Right cardiac atrium (tissue), 5 donors: ENCODE data around the gene A4GALT. TPM values are rescaled to one million over a fixed set of nuclear protein-coding genes. Genes with fewer than 3 reads are reported as not detected.

Experiments used
- ATAC-seq, 2 donors: fragments of 200-7000 bp; cut with Tn5 transposase; one replicate each; pipeline versions ENCODE4 v1.8.0 to v1.9.1; 2020; ENCODE audit warnings: moderate library complexity in 2 of 2, mild to moderate bottlenecking in 1 of 2
- DNase-seq, 3 donors: peaks; one replicate each; pipeline ENCODE4 v3.0.0-alpha.2; 2020
- H3K27ac ChIP-seq: one replicate; pipeline ENCODE4 v1.5.1; 2013; ENCODE audit warnings: mild to moderate bottlenecking, low read length, control low read depth, moderate library complexity
- H3K27me3 ChIP-seq: one replicate; pipeline ENCODE4 v1.6.1; 2013; ENCODE audit not compliant: control insufficient read depth, insufficient read depth
- H3K4me1 ChIP-seq: one replicate; pipeline ENCODE4 v1.6.1; 2013; ENCODE audit warnings: low read length; ENCODE audit not compliant: control insufficient read depth, insufficient read depth
- H3K4me3 ChIP-seq: one replicate; pipeline ENCODE4 v1.5.1; 2013; ENCODE audit warnings: low read length, control low read depth
- H3K9me3 ChIP-seq: one replicate; pipeline ENCODE4 v1.6.1; 2013; ENCODE audit warnings: low read length; ENCODE audit not compliant: control insufficient read depth
- WGBS: extraction: QIAGEN DNeasy Blood & Tissue Kit; methylation state at CpG from one replicate; pipeline ENCODE4 v1.1.7; 2013; 5-methylcytosine and 5-hydroxymethylcytosine counted together
- intact Hi-C, 4 donors: fragments of 100-400 bp; cut with DNase I; formaldehyde crosslinking; loops; one replicate each; pipeline versions ENCODE4 v1.11.0 to v1.14.0; 2022 to 2023
- polyA plus RNA-seq: library from polyadenylated mRNA; stranded (reverse); fragments of 200-250 nt; gene quantifications from one replicate; pipeline ENCODE4 v1.2.3, GENCODE V29; 2013
- total RNA-seq, 4 donors: library from RNA; stranded (reverse); fragmentation: NEBNext Ultra II Directional; extraction: Animal tissue kit (Norgen Biotek cat#: 25700); gene quantifications; one replicate each; pipeline ENCODE4 v1.2.1, GENCODE V29; 2021
- donor health status: healthy with polysubstance abuse.
- donor health status: DM: no; HTN: yes; CAD: no.
- donor health status: DM: no; HTN: no; CAD: no.
- donor health status: DM: no; HTN: yes; CAD: no; lungs with severe emphysema.
- donor health status: DM: yes; HTN: yes; CAD: no.

A4GALT gene
- total and polyA plus RNA-seq, 5 donors = 66.3 to 103 (median 85.5) TPM

DNA sequence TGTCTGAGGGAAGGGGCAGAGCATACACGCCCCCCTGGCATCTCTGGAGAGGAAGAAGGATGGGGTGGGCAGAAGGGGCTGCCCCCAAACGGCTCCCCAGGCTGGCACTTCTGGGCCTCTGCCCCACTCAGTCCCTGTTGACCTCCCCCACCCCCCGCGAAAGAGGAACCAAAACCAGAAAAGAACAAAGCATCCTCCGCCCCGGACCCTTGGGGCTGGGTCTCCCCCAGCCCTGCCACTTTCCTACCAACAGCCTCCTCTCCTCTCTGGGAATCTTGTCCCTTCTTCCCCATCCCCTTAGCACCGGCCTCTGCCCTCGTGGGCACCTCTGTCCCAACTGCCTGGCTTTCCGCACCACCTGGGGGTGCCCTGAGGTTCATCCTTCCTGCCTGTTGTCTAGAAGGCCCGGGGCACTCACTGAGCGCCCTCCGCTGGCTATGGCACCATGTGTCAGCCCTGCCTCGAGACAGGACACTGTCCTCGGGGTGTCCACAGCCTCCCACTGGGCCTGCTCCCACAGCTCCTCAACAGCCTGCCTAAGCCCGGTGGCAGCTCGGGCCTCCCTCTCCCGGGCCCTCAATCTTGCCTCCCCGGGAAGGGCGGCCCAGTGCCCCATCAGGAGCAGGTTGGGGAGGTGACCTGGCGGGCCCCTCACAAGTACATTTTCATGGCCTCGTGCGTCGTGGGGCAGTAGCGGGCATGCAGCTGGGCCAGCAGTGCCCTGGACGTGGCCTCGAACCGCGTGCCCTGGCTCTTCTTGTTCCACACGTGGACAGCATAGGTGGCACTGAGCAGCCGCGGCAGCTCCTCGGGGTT is 28.2 kb downstream of the A4GALT start:
- DNase-seq = peak in 2 of 3 donors; percentile 42 to 53
- ATAC-seq = no peak
- no peaks in the 10 kb centered on the region for H3K27me3 ChIP-seq
- no peaks in the 10 kb centered on the region for H3K9me3 ChIP-seq
- WGBS = 90% methylated on average over 32 of the region's 32 CpGs
- no peak overlapping the region for H3K27ac ChIP-seq
- H3K4me1 ChIP-seq = peaks cover 21% of the 10 kb centered on the region
- intact Hi-C loops = no loop called here
- no peak overlapping the region for H3K4me3 ChIP-seq

DNA sequence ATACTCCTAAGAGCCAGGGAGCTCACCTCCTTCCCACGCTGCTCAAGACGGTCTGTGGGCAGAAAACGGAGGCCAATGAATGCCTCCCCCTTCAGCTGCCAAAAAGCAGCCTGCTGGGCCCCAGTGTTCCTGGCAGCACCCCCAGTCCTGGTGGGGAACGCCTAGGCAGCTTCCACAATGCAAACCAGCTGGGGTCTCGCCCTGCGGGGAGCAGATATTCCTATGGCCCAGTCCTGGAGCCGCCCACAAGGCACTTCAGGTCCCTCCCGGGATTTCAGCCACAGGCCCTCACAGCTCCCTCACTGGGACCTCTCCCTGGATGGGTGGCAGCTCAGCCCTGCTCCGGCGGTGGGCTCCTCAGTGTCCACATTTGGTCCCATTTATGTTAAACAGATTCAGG is 29.2 kb downstream of the A4GALT start:
- H3K4me1 ChIP-seq = peaks cover 25% of the 10 kb centered on the region
- ATAC-seq = no peak
- peak overlapping the region; percentile 0 for H3K27ac ChIP-seq
- WGBS = 77% methylated on average over 10 of the region's 10 CpGs
- peak in 2 of 3 donors; percentile 42 to 61 for DNase-seq
- H3K9me3 ChIP-seq = no peaks in the 10 kb centered on the region
- no peaks in the 10 kb centered on the region for H3K27me3 ChIP-seq
- no peak overlapping the region for H3K4me3 ChIP-seq
- intact Hi-C loops = no loop called here

GRCh38 chr22:42688241-42689211 is 32.1 kb downstream of the A4GALT start:
- Histone ChIP-seq H3K4me1 (peaks cover 38% of the 10 kb centered on the region), H3K4me3 (no peak overlapping the region), H3K27me3 (no peaks in the 10 kb centered on the region), H3K9me3 (no peaks in the 10 kb centered on the region), H3K27ac (peak overlapping the region; percentile 97)
- intact Hi-C loops = loop anchor here in 1 of 4 donors (5.0 kb wide), 1 partner anchor 34 kb away; the partner anchor contains the start of gene A4GALT
- WGBS = 19% methylated on average over 25 of the region's 25 CpGs
- peak; percentile 85 to 87 for ATAC-seq
- DNase-seq = peak; percentile 92 to 96 (median 94)

- H3K9me3 ChIP-seq = no peaks in the 10 kb centered on the region
- H3K27me3 ChIP-seq = no peaks in the 10 kb centered on the region
- 88% methylated on average over 14 of the region's 14 CpGs for WGBS
- DNase-seq = peak in 2 of 3 donors; percentile 58 to 63
- no peak for ATAC-seq
- H3K4me1 ChIP-seq = peaks cover 41% of the 10 kb centered on the region
- intact Hi-C loops = loop anchor here in 1 of 4 donors (5.0 kb wide), 1 partner anchor 35 kb away; the partner anchor contains the start of gene A4GALT
- H3K27ac ChIP-seq = peak overlapping the region; percentile 83
- H3K4me3 ChIP-seq = no peak overlapping the region
These were observed 33.7 kb downstream of the A4GALT start for GRCh38 chr22:42686756-42687491.

DNA sequence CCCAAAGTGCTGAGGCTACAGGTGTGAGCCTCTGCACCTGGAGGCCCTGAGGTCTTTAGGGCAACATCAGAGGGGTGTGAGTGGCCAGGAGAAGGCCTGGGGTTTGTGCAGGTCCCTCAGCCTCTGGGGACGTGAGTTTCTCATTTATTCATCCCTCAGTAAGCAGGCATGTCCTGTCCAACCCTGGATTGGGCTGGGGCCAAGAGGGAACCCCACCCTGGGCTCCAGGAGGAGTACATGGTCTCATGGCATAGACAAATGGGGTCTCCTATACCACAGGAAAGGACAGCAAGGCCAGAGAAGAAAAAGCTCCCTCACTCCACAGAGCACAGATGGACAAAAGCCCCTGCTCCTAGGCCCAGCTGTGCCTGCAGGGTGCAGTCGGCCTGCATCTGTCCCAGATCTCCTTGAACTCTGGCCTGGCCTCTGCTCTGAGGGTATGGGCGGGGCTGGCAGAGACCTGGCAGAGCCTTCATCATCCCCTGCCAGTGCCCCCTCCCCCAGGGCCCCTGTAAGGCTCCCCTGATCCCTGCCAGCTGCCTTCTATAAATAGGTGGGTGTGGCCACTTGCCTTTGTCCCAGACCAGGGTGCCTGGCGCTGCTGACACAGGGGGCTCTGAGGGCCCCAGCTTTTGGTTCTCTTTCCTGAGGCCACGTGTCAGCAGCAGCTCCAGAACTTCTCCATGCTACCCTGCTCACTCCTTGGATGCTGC is 34.6 kb downstream of the A4GALT start:
- 22% methylated on average over 5 of the region's 5 CpGs for WGBS
- intact Hi-C loops = loop anchor here in 1 of 4 donors (5.0 kb wide), 1 partner anchor 36 kb away; the partner anchor contains the start of gene A4GALT

DNA sequence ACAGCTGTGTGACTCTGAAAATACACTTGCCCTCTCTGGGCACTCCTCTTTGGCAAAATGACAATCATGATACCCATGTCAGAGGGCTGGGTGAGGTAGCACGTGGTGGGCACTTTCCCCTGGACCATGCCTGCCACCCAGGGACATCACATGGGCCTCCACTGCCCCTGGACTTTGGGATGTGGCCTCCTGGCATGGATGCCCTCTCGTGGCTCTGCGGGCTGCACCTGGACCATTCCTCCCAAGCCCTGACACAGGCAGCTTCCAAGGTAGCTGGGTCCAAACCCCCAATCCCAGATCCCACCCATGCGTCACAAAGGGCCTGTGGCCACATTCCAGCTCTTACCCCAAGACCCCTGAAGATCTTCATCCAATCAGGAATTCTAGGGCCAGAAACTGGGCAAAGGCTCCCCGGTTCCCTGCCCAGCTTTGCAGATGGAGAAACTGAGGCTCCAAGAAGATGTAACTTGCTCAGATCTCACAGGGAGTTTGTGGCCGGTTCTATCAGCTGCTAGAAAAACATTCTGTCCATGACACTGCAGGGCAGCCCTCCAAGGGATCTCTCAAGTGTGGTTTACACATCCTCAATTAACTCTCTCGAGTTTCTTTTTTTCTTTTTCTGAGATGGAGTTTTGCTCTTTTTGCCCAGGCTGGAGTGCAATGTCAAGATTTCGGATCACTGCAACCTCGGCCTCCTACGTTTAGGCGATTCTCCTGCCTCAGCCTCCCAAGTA is 36.0 kb downstream of the A4GALT start:
- peak; percentile 59 to 89 (median 68) for DNase-seq
- intact Hi-C loops = loop anchor here in 1 of 4 donors (5.0 kb wide), 1 partner anchor 38 kb away; the partner anchor contains the start of gene A4GALT

More for the DNA sequence above, 34.6 kb downstream of the A4GALT start:
- Histone ChIP-seq H3K4me1 (peaks cover 38% of the 10 kb centered on the region), H3K27me3 (no peaks in the 10 kb centered on the region), H3K27ac (peak overlapping the region; percentile 83), H3K9me3 (no peaks in the 10 kb centered on the region), H3K4me3 (no peak overlapping the region)
- DNase-seq (peak; percentile 78 to 86 (median 85)), ATAC-seq (peak; percentile 19 to 35)

GRCh38 chr22:42683578-42684283 is 36.9 kb downstream of the A4GALT start:
- no peak overlapping the region for H3K4me3 ChIP-seq
- H3K9me3 ChIP-seq = no peaks in the 10 kb centered on the region
- peak overlapping the region; percentile 85 for H3K27ac ChIP-seq
- ATAC-seq (peak; percentile 28 to 71), DNase-seq (peak; percentile 86 to 96 (median 94))
- intact Hi-C loops = no loop called here
- no peaks in the 10 kb centered on the region for H3K27me3 ChIP-seq
- WGBS = 43% methylated on average over 8 of the region's 8 CpGs
- H3K4me1 ChIP-seq = peaks cover 38% of the 10 kb centered on the region

More for the DNA sequence above, 36.0 kb downstream of the A4GALT start:
- no peak for ATAC-seq
- WGBS = 70% methylated on average over 11 of the region's 11 CpGs
- Histone ChIP-seq H3K9me3 (no peaks in the 10 kb centered on the region), H3K4me3 (no peak overlapping the region), H3K4me1 (peaks cover 42% of the 10 kb centered on the region), H3K27me3 (no peaks in the 10 kb centered on the region), H3K27ac (peak overlapping the region; percentile 85)

DNA sequence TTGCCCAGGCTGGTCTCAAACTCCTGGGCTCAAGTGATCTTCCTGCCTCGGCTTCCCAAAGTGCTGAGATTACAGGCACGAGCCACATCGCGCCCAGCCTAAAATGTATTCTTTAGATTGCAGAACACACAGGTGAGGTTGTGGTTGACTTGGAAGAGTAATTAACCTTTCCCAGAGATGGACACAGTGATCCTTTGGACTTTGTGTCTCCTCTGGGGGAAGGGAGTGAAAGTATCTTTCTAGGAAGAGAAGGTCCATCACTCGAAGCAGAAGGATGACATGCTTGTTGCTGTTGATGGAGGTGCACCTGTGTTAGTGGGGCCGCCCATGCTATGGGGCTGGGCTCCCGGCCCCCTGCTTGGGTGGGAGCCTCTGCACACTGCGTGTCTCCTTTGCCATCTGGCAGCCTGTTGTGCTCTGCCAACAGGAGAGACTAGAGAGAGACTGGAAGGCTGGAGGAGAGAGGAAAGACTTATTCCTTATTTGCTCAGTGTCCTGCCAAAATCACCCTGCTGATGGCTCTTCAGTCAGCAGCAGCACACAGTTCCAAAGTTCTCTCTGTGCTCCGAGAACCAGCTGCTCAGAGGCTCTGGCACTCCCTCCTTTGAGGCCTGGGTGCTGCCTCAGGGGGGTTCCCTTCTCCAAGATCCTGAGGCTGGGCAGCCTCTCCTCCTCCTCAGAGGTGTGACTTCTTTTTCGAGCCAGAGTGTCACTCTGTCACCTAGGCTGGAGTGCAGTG is 38.4 kb downstream of the A4GALT start:
- peak overlapping the region; percentile 37 for H3K27ac ChIP-seq
- no peaks in the 10 kb centered on the region for H3K9me3 ChIP-seq
- H3K4me3 ChIP-seq = no peak overlapping the region
- intact Hi-C loops = no loop called here
- no peaks in the 10 kb centered on the region for H3K27me3 ChIP-seq
- DNase-seq = peak in 2 of 3 donors; percentile 62 to 65
- peaks cover 39% of the 10 kb centered on the region for H3K4me1 ChIP-seq
- 51% methylated on average over 10 of the region's 10 CpGs for WGBS
- ATAC-seq = peak in 1 of 2 donors; percentile 6
